Panc1 (cell line): ENCODE data around the gene WWOX.

Experiments used
- POLR2AphosphoS5 ChIP-seq: IDR thresholded peaks from 2 replicates; pipeline ENCODE4 v1.6.1; 2012; ENCODE audit warnings: mild to moderate bottlenecking, low read depth, low read length, moderate library complexity
- TCF7L2 ChIP-seq: IDR thresholded peaks from 2 replicates; pipeline ENCODE4 v1.6.1; 2011; ENCODE audit warnings: mild to moderate bottlenecking, low read depth, low read length, inconsistent platforms
- TF ChIP-seq, protein P1 (sequence below): fragments of 450-650 bp; IDR thresholded peaks from 2 replicates; pipeline ENCODE4 v1.5.1; 2017; ENCODE audit warnings: mild to moderate bottlenecking

GRCh38 chr16:78284326-78284725, 184.9 kb downstream of the WWOX start:
- no peak for TF ChIP-seq TCF7L2
- TF ChIP-seq, protein P1, sequence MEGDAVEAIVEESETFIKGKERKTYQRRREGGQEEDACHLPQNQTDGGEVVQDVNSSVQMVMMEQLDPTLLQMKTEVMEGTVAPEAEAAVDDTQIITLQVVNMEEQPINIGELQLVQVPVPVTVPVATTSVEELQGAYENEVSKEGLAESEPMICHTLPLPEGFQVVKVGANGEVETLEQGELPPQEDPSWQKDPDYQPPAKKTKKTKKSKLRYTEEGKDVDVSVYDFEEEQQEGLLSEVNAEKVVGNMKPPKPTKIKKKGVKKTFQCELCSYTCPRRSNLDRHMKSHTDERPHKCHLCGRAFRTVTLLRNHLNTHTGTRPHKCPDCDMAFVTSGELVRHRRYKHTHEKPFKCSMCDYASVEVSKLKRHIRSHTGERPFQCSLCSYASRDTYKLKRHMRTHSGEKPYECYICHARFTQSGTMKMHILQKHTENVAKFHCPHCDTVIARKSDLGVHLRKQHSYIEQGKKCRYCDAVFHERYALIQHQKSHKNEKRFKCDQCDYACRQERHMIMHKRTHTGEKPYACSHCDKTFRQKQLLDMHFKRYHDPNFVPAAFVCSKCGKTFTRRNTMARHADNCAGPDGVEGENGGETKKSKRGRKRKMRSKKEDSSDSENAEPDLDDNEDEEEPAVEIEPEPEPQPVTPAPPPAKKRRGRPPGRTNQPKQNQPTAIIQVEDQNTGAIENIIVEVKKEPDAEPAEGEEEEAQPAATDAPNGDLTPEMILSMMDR: no peak
- TF ChIP-seq POLR2AphosphoS5: no peak
